AG09309 (cell line): ENCODE measurements around the gene SLC6A13.

Source experiments
- DNase-seq: peaks from one replicate; pipeline ENCODE4 v3.0.0-alpha.2; 2010; ENCODE audit warnings: low read depth
- H3K4me3 ChIP-seq: 2 replicates; pipeline ENCODE4 v1.5.1; 2011; ENCODE audit warnings: mild to moderate bottlenecking, low read depth, low read length, moderate library complexity; ENCODE audit not compliant: control insufficient read depth
- CTCF ChIP-seq: IDR thresholded peaks from 2 replicates; pipeline ENCODE4 v1.5.1; 2011; ENCODE audit warnings: mild to moderate bottlenecking, low read depth, low read length, inconsistent platforms; ENCODE audit not compliant: insufficient read depth, control insufficient read depth; ENCODE audit errors: missing control alignments

Gene SLC6A13

GRCh38 chr12:224330-224729, 38.3 kb downstream of the SLC6A13 start:
- H3K4me3 ChIP-seq: no peak overlapping the region
- no peak for DNase-seq
- TF ChIP-seq CTCF: no peak

DNA sequence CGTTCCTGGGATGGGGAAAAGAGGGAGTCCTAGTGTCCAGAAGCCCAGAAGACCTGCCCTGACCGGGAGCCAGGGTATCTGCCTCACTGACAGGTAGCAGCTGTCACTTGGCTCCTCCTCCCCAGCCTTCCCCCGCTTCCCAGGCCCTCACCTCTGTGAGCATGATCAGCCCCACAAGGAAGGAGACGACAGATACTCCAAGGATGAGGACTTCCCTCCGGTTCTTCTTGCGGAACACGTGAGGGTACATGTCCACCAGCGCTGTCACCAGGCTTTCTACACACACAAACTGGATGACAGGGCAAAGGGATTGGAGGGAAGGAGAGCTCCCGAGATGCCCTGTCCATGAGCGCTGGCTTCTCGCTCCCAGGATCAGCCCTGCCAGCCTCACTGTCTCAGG, 38.8 kb downstream of the SLC6A13 start:
- no peak overlapping the region for H3K4me3 ChIP-seq
- no peak for TF ChIP-seq CTCF
- no peak for DNase-seq

DNA sequence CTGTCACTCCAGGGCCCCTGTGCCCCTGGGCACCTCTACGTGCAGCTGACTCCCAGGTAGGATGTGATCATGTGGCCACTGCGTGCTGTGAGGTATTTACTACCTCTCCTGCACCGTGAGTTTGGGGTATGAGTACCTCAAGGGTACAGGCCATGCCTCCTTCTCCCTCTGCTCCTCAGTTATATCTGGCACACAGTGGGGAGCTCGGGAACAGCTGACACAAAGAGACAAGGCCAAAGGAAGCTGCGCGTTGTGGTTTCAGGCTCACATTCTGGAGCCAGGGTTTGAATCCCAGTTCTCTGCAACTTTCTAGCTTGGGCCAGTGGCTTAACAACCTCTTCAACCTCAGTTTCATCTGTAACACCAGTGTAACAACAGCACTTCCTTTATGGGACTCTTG, 40.9 kb downstream of the SLC6A13 start:
- H3K4me3 ChIP-seq: no peak overlapping the region
- no peak for DNase-seq
- no peak for TF ChIP-seq CTCF

DNA sequence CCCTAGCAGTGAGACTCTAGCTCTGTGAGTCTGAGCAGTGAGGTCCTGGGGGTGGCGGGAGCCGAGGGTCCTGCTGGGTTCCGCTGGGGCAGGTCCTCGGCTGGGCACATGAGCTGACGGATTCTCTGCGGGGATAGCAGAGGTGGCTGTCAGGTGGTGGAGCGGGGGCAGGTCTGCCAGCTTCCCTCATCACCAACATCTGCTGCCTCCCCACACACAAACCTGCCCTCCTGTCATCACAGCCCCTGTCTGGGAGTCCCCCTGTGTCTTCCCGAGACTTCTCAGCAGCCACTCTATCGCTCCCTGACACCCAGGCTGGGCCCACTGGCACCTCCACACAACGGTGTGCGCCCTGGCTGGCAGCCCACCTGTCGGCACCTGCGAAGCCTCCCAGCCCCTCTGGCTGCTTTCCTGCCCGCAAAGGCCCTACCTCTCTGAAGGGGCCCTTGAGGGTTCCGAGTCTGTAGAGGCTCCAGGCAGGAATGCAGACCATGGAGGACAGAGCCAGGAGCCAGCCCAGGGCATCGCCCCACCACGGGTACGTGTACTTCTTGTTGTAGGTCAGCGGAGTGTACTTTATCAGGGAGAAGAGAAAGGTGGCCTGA, 41.6 kb downstream of the SLC6A13 start:
- no peak for DNase-seq
- H3K4me3 ChIP-seq: no peak overlapping the region
- TF ChIP-seq CTCF: no peak

DNA sequence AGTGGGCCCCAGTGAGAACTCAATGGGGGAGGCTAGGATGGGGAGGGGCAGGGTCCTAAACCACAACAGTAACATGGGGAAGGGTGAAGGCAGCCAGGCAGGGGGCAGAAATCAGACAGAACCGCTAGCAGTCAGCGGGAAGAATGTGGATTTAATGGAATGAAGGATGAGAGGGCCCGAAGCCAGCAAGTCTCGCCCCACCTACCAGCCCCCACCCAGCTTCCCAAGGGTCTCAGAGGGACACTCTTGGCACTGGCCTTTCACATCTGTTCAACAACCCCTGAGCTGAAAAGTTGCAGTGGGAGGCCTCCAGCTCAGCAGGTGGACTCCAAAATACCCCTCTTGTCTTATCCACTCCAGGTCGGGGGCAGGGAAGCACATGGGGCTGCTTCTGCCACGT, 42.1 kb downstream of the SLC6A13 start:
- DNase-seq: no peak
- no peak for TF ChIP-seq CTCF
- H3K4me3 ChIP-seq: no peak overlapping the region

GRCh38 chr12:219891-220352, 42.7 kb downstream of the SLC6A13 start:
- H3K4me3 ChIP-seq: no peak overlapping the region
- no peak for DNase-seq

More at GRCh38 chr12:219891-220352, 42.7 kb downstream of the SLC6A13 start:
- peak; percentile 65 for TF ChIP-seq CTCF
